Stimulated activated CD8-positive, alpha-beta memory T cell treated with anti-CD3 and anti-CD28 coated beads, Interleukin-7, amount 100 ng/mL, for 48 hours (primary cell): ENCODE results near the gene LAMC3.
"Not testable (repeated sequence)": the region's sequence is repeated elsewhere in the genome, so short reads cannot be mapped to it uniquely, and the experiment has no call there.

Source experiments
- DNase-seq, 2 donors: peaks; one replicate each; pipeline ENCODE4 v3.0.0-alpha.2; 2020; ENCODE audit warnings: low read depth in 1 of 2; ENCODE audit errors: extremely low read depth in 1 of 2

Gene LAMC3

GRCh38 chr9:131112374-131113154 lies 103.6 kb downstream of the LAMC3 start:
- no peak for DNase-seq

DNA sequence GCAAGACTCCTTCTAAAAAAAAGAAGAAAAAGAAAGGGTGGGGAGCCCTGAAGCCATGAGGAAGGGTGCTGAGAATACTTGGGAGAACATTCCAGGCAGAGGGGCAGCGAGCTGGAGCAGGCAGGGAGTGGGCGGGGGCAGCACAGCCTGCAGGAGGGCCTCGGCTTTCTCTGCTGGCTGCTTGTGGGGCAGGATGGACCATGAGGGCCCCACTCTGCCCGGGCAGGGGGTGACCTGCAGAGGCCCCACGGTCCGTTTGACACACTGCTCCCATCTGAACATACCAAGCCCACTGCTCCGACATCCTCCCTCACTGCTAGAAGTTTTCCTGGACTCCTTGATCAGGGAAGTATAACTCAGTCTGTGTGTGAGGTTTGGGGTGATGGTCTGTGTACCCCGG lies 104.7 kb downstream of the LAMC3 start:
- no peak for DNase-seq

DNA sequence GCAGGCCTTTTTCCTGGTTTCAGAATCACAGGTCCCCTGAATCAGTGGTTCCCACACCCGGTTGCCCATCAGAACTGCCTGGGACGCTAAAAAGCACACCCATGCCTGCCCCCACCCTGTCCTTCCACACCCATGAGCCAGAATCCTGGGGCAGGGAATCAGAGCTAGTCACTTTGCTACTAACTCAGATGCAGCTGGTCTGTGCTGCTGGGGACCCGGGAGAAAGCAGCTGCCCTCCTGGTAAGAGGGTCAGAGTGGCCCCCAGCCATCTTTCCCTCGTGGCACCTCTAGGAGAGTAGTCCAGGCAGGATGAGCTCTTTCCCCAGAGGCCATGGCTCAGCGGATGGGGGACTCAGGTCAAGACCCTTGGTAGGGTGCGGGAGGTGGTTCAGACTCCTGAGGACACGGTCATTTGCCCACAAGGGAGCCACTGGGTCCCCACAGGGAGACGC lies 105.1 kb downstream of the LAMC3 start:
- no peak for DNase-seq

DNA sequence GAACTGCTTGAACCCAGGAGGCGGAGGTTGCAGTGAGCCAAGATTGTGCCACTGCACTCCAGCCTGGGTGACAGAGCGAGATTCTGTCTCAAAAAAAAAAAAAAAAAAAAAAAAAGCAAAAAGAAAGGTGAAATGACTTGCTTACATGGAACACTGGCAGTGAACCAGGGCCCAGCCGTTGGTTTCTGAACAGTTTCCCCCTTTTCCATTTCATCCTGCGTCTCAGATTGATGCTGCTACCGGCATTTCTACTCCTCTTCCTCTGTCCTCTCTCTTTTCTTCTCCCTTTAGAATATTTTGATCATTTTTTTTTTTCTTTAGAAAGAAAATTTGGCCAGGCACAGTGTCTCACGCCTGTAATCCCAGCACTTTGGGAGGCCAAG lies 106.4 kb downstream of the LAMC3 start:
- DNase-seq: not testable (repeated sequence)

- DNase-seq: no peak
Measured at GRCh38 chr9:131116281-131117120, 107.5 kb downstream of the LAMC3 start.

DNA sequence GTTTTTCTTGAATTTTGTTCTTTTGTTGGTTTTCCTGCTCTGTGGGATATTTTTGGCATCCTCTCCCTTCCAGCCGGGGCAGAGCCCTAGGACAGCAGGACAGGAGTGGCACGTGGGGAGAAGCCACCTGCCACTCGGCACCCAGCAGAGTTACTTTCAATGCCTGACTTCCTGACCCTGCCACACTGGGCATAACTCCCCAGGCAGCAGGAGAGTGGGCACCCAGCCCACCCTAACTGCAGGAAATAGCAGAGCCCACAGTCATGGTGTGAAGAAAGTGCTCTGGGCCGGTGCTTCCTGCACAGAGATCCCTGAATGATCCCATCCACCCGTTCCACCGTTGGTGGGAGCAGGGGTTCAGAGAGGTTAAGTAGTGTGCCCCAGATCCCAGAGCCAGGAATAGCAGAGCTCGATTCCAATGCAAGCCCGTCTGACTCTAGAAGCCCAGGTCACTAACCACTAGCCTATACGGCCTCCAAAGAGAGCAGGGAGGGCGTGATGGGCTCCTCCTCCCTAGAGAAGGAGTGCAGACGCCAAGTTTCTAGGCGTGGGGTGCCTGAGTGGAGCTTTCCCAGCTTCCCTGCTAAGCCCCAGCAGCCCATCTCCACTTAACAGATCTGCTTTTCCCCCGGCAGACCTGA lies 108.3 kb downstream of the LAMC3 start:
- no peak for DNase-seq

GRCh38 chr9:131117762-131118145 lies 108.8 kb downstream of the LAMC3 start:
- DNase-seq: no peak

- no peak for DNase-seq
Measured at GRCh38 chr9:131119600-131119999, 110.6 kb downstream of the LAMC3 start.

GRCh38 chr9:131120620-131121228 lies 111.8 kb downstream of the LAMC3 start:
- no peak for DNase-seq

GRCh38 chr9:131121346-131121745 lies 112.4 kb downstream of the LAMC3 start:
- no peak for DNase-seq

DNA sequence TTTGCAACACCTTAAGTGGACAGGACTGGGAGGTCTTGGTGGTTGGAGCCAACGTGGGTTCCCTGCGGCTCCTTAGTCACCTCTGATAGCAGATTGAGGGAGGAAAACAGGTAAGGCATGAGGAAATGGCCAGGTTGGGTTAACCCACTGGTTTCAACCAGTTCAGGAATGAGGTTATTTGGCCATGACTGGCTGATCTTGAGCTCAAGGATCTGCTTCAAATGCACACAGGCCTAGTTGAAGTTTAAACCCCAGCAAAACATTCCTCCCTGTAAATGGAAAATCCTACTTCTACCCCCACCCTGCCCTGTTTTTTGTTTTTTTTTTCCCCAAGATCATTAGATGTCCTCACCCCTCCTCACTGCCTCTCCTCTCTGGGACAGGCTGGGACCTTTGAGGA lies 113.2 kb downstream of the LAMC3 start:
- DNase-seq: no peak

GRCh38 chr9:131125038-131125287 lies 116.0 kb downstream of the LAMC3 start:
- no peak for DNase-seq

DNA sequence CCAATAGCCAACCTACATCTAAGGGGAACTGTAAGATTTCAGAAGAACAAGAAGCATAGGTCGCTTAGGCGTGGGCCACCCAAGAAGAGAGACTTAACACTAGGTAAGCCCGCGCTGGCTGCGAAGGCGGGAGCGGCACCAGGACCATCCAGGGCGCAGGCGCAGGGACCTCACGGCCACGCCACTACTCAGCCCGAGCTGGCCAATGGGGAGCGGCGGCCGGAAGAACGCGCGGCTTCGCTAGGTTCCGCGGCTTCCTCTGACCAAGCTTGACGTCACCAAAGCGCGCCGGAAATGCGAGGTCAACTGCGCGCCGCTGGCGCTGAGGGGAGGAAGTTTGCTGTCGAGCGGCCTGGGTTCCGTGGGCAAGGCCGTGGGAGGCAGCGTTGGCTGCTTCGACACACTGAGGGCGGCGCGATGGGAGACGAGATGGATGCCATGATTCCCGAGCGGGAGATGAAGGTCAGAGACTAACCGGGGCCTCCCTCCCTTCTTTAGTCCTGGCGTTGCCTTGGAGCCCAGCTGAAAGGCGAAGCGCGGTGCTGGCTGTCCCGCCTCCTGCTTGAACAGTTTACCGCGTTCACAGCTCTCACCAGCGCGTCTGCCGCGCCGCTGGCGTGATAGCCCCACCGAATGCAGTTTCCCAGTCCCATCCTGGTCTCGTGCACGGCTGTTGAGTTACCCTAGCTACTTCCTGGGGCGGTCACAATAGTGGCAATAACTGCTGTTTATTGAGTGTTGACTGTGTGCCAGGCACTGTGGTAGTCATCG lies 116.5 kb downstream of the LAMC3 start, which contains the start of gene NUP214:
NUP214 (plus strand) TSS at position 299 of the 771 bp plus-strand sequence; CDS start at position 418, 119 bp downstream.
- DNase-seq: peak; percentile 99

- no peak for DNase-seq
Measured at GRCh38 chr9:131126059-131126426, 117.1 kb downstream of the LAMC3 start.

GRCh38 chr9:131129183-131129582 lies 120.2 kb downstream of the LAMC3 start:
- no peak for DNase-seq

- no peak for DNase-seq
Measured at GRCh38 chr9:131138676-131139075, 129.7 kb downstream of the LAMC3 start.

- DNase-seq: no peak
Measured at GRCh38 chr9:131140112-131140511, 131.1 kb downstream of the LAMC3 start.

DNA sequence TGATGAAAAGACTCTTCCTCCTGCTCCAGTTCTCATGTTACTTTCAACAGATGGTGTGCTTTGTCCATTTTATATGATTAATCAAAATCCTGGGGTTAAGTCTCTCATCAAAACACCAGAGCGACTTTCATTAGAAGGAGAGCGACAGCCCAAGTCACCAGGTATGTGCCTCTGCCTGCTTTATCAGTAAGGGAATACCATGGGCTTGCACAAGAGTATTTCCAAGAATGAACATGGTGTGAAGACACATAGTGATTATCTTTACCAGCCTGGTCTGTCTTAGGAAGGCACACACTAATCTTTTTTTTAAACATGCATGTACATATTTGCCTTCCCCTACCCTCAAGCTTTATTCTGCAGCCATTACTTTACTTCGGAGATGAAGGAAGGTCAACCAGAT lies 131.6 kb downstream of the LAMC3 start:
- DNase-seq: no peak

DNA sequence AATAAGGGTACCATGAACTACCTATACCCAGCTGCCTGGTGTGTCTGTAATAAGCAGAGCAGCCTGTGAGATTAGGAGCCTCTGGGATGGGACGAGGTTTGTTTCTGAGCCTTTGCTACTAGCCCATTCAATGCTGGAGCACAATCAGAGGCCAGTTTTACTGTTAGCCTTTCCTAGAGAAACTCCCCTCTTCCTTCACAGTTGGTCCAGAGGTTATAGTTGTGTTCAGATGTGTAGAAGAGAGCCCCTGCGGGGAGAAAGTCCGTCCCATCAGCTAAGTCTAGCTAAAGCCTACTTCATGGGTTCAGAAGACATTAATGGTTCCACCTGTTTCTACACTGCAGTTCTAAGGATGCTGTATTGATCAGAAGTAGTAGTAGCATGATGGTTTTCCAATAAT lies 133.2 kb downstream of the LAMC3 start:
- DNase-seq: no peak
